K562 (cell line): ENCODE data around the gene MANF. TPM values are rescaled to one million over a fixed set of nuclear protein-coding genes. Genes with fewer than 3 reads are reported as not detected.

Experiments used
- ATF4 ChIP-seq: fragments of 450-650 bp; formaldehyde crosslinking; IDR thresholded peaks from 2 replicates; pipeline ENCODE4 v1.4.0; 2022; ENCODE audit warnings: mild to moderate bottlenecking, moderate library complexity
- BCLAF1 ChIP-seq, 2 experiments: fragments of 450-650 bp in 1 of 2; IDR thresholded peaks; 2 replicates each; pipeline ENCODE4 v1.6.1; 2011 to 2017; ENCODE audit warnings: low read depth in 2 of 2, antibody characterized with exemption in 1 of 2, borderline replicate concordance in 1 of 2, low read length in 1 of 2, mild to moderate bottlenecking in 1 of 2, mixed read lengths in 1 of 2; ENCODE audit not compliant: control insufficient read depth in 1 of 2
- HNRNPH1 ChIP-seq: fragments of 200-400 bp; formaldehyde crosslinking; optimal IDR thresholded peaks from 2 replicates; pipeline ENCODE3; 2017; ENCODE audit warnings: low read depth, mild to moderate bottlenecking, low read length, moderate library complexity
- KHSRP ChIP-seq: fragments of 450-650 bp; IDR thresholded peaks from 2 replicates; pipeline ENCODE4 v1.6.1; 2017
- PCBP1 ChIP-seq: fragments of 200-400 bp; formaldehyde crosslinking; IDR thresholded peaks from 2 replicates; pipeline ENCODE4 v1.6.1; 2018; ENCODE audit warnings: mild to moderate bottlenecking, low read depth, low read length; ENCODE audit not compliant: poor library complexity, severe bottlenecking
- PCBP2 ChIP-seq: fragments of 200-400 bp; formaldehyde crosslinking; IDR thresholded peaks from 2 replicates; pipeline ENCODE4 v1.6.1; 2018; ENCODE audit warnings: low read length, low read depth, mild to moderate bottlenecking, moderate library complexity; ENCODE audit not compliant: poor library complexity, severe bottlenecking
- SNRNP70 ChIP-seq: fragments of 200-400 bp; formaldehyde crosslinking; optimal IDR thresholded peaks from 2 replicates; pipeline ENCODE3; 2017; ENCODE audit warnings: low read depth, low read length
- TFE3 ChIP-seq: fragments of 450-650 bp; formaldehyde crosslinking; IDR thresholded peaks from 2 replicates; pipeline ENCODE4 v1.4.0; 2020; ENCODE audit warnings: mild to moderate bottlenecking, mixed read lengths
- XRCC3 ChIP-seq: fragments of 450-650 bp; IDR thresholded peaks from 2 replicates; pipeline ENCODE4 v1.6.1; 2017; ENCODE audit warnings: mild to moderate bottlenecking, moderate library complexity
- ZC3H11A ChIP-seq: IDR thresholded peaks from 2 replicates; pipeline ENCODE4 v1.6.1; 2012; ENCODE audit warnings: low read depth, low read length, improper control_type of control experiment
- ZNF197 ChIP-seq: fragments of 200-800 bp; sonication (Bioruptor generic); IDR thresholded peaks from 2 replicates; pipeline ENCODE4 v1.6.1; 2016; ENCODE audit warnings: low read depth, missing genetic modification characterization, missing compliant biosample characterization
- ZNF609 ChIP-seq: sonication (generic); formaldehyde crosslinking; IDR thresholded peaks from 2 replicates; pipeline ENCODE4 v1.8.1; 2023; ENCODE audit warnings: missing genetic modification reagents, mild to moderate bottlenecking, borderline replicate concordance
- ZNF780A ChIP-seq: fragments of 250-450 bp; sonication (Bioruptor Pico); IDR thresholded peaks from 2 replicates; pipeline ENCODE4 v1.5.0; 2021; ENCODE audit warnings: mild to moderate bottlenecking
- polyA plus RNA-seq, 8 experiments: library from polyadenylated mRNA; depleted of rRNA in 4 of 8; stranded (reverse) in 5 of 8; unstranded in 3 of 8; fragments of >200 nt; fragmentation: Nextera tagmentation in 2 of 8; fragmentation: Illumina TruSeq in 1 of 8; extraction: Ambion mirVana in 2 of 8; extraction: Trizol in 1 of 8; gene quantifications; 2 replicates each; pipeline versions ENCODE4 v1.2.1 to v1.2.3, GENCODE V29; 2011 to 2014; ENCODE audit warnings: inconsistent platforms in 1 of 8, missing spikeins in 1 of 8
- total RNA-seq, 7 experiments: library from RNA; depleted of rRNA in 6 of 7; stranded (reverse); fragments of >200 nt in 6 of 7; fragmentation: Illumina TruSeq in 2 of 7; extraction: Trizol in 2 of 7; gene quantifications; 2 replicates each; pipeline versions ENCODE4 v1.2.1 to v1.2.3, GENCODE V29; 2011 to 2021; ENCODE audit warnings: low replicate concordance in 1 of 7

The MANF gene
- total and polyA plus RNA-seq, 9 of the 15 experiments (the other 6 are each of a cell fraction or from before 2014, with no cell fraction given): 6.5 to 52.7 (median 42.3) TPM

- TF ChIP-seq KHSRP (no peak), PCBP2 (no peak), ATF4 (CRISPR knock-in tag) (no peak), ZNF780A (CRISPR knock-in tag) (no peak), HNRNPH1 (no peak), BCLAF1 (IDR thresholded peaks at IDR 0.05; ENCODE audit: borderline replicate concordance in 1 of 2, control insufficient read depth in 1 of 2, low read depth in 2 of 2, low read length in 1 of 2) (no peak), XRCC3 (no peak), TFE3 (CRISPR knock-in tag) (no peak), PCBP1 (no peak), ZNF609 (no peak), ZC3H11A (no peak), SNRNP70 (no peak), ZNF197 (no peak)
These were observed 5.4 kb downstream of the MANF start (continued) for GRCh38 chr3:51390246-51391074.
